Transverse colon (tissue), 3 donors: ENCODE data around the gene SDHAF4.

ENCODE experiments used
- EP300 ChIP-seq: sonication (generic); formaldehyde crosslinking; IDR thresholded peaks from one replicate; pipeline ENCODE4 v1.6.1; 2017; ENCODE audit warnings: antibody characterized with exemption, low read depth
- POLR2A ChIP-seq: fragments of 450-650 bp; IDR thresholded peaks from one replicate; pipeline ENCODE4 v1.6.1; 2016; ENCODE audit warnings: antibody characterized with exemption, mild to moderate bottlenecking, moderate library complexity
- TF ChIP-seq, protein P1 (sequence below), 5 experiments: fragments of 200-600 bp in 3 of 5; fragments of 450-650 bp in 2 of 5; sonication (generic) in 3 of 5; IDR thresholded peaks; 1 replicate in 2 of 5; 2 replicates in 3 of 5; pipeline ENCODE4 v1.5.1; 2016 to 2017; ENCODE audit warnings: antibody characterized with exemption in 5 of 5, inconsistent platforms in 3 of 5, mild to moderate bottlenecking in 2 of 5, moderate library complexity in 1 of 5

DNA sequence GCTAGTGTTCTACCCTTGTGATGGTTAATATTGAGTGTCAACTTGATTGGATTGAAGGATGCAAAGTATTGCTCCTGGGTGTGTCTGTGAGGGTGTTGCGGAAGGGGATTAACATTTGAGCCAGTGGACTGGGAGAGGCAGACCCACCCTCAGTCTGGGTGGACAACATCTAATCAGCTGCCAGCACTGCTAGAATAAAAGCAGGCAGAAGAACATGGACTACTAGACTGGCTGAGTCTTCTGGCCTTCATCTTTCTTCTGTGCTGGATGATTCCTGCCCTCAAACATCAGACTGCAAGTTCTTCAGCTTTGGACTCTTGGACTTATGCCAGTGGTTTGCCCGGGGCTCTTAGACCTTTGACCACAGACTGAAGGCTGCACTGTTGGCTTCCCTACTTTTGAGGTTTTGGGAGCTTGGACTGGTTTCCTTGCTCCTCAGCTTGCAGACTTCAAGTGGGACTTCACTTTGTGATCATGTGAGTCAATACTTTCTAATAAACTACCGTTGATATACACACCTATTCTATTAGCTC is 50.1 kb downstream of the SDHAF4 start:
- TF ChIP-seq EP300 = no peak
- TF ChIP-seq, protein P1, sequence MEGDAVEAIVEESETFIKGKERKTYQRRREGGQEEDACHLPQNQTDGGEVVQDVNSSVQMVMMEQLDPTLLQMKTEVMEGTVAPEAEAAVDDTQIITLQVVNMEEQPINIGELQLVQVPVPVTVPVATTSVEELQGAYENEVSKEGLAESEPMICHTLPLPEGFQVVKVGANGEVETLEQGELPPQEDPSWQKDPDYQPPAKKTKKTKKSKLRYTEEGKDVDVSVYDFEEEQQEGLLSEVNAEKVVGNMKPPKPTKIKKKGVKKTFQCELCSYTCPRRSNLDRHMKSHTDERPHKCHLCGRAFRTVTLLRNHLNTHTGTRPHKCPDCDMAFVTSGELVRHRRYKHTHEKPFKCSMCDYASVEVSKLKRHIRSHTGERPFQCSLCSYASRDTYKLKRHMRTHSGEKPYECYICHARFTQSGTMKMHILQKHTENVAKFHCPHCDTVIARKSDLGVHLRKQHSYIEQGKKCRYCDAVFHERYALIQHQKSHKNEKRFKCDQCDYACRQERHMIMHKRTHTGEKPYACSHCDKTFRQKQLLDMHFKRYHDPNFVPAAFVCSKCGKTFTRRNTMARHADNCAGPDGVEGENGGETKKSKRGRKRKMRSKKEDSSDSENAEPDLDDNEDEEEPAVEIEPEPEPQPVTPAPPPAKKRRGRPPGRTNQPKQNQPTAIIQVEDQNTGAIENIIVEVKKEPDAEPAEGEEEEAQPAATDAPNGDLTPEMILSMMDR (IDR thresholded peaks at IDR 0.05) = no peak
- no peak for TF ChIP-seq POLR2A
